Hepatocyte (in vitro differentiated cells): ENCODE results near the gene PRPF6. TPM values are rescaled to one million over a fixed set of nuclear protein-coding genes. Genes with fewer than 3 reads are reported as not detected.
A peak's percentile ranks its signal among the peaks of the same experiment; 100 is the strongest.

Experiments
- DNase-seq: peaks from one replicate; pipeline ENCODE4 v3.0.0-alpha.2; 2016; ENCODE audit warnings: low spot score
- H2AFZ ChIP-seq: fragments of 200-600 bp; sonication (generic); 2 replicates; pipeline ENCODE4 v1.6.0; 2016; ENCODE audit warnings: antibody characterized with exemption, mild to moderate bottlenecking
- H3K27ac ChIP-seq: fragments of 200-600 bp; sonication (generic); 2 replicates; pipeline ENCODE4 v1.5.1; 2016; ENCODE audit warnings: mild to moderate bottlenecking
- H3K27me3 ChIP-seq: fragments of 200-600 bp; sonication (generic); 2 replicates; pipeline ENCODE4 v1.6.1; 2016
- H3K36me3 ChIP-seq: fragments of 200-600 bp; sonication (generic); replicated peaks from 2 replicates; pipeline ENCODE4 v1.5.1; 2016; ENCODE audit warnings: low read depth; ENCODE audit not compliant: insufficient read depth
- H3K4me1 ChIP-seq: fragments of 200-600 bp; sonication (generic); 2 replicates; pipeline ENCODE4 v1.5.1; 2016; ENCODE audit warnings: mild to moderate bottlenecking, moderate library complexity; ENCODE audit not compliant: insufficient read depth
- H3K4me2 ChIP-seq: fragments of 200-600 bp; sonication (generic); 2 replicates; pipeline ENCODE4 v1.6.0; 2016
- H3K4me3 ChIP-seq: fragments of 200-600 bp; sonication (generic); 2 replicates; pipeline ENCODE4 v1.5.1; 2016; ENCODE audit warnings: mild to moderate bottlenecking
- H3K79me2 ChIP-seq: fragments of 200-600 bp; sonication (generic); 2 replicates; pipeline ENCODE4 v1.6.0; 2017; ENCODE audit warnings: mild to moderate bottlenecking
- H3K9me2 ChIP-seq: fragments of 200-600 bp; sonication (generic); replicated peaks from 2 replicates; pipeline ENCODE4 v1.6.0; 2017; ENCODE audit warnings: mild to moderate bottlenecking; ENCODE audit not compliant: insufficient read depth
- H3K9me3 ChIP-seq: fragments of 200-600 bp; sonication (generic); 2 replicates; pipeline ENCODE4 v1.5.1; 2016; ENCODE audit warnings: low read depth, mild to moderate bottlenecking
- H4K20me1 ChIP-seq: fragments of 200-600 bp; sonication (generic); 2 replicates; pipeline ENCODE4 v1.6.0; 2016; ENCODE audit warnings: mild to moderate bottlenecking; ENCODE audit not compliant: insufficient read depth, poor library complexity, severe bottlenecking
- EZH2 ChIP-seq: fragments of 200-600 bp; sonication (generic); IDR thresholded peaks from 2 replicates; pipeline ENCODE4 v1.6.1; 2016; ENCODE audit warnings: antibody characterized with exemption, mild to moderate bottlenecking, borderline replicate concordance
- EZH2phosphoT487 ChIP-seq: fragments of 200-600 bp; sonication (generic); IDR thresholded peaks from one replicate; pipeline ENCODE4 v1.6.1; 2018; ENCODE audit warnings: antibody characterized with exemption, mild to moderate bottlenecking, low read depth, moderate library complexity; ENCODE audit not compliant: unreplicated experiment, severe bottlenecking
- WGBS: methylation state at CpG from one replicate; pipeline ENCODE4 v1.1.6; 2016; ENCODE audit warnings: low lambda C conversion rate; ENCODE audit errors: missing lambda C conversion rate; 5-methylcytosine and 5-hydroxymethylcytosine counted together
- polyA plus RNA-seq: library from polyadenylated mRNA; unstranded; fragments of >200 nt; fragmentation: Nextera tagmentation; extraction: Ambion mirVana; gene quantifications from 2 replicates; pipeline ENCODE4 v1.2.1, GENCODE V29; 2016
- total RNA-seq: library from RNA; depleted of rRNA; stranded (reverse); fragments of >200 nt; gene quantifications from 2 replicates; pipeline ENCODE4 v1.2.3, GENCODE V29; 2014
- TF ChIP-seq, protein P1 (sequence below): fragments of 200-600 bp; sonication (generic); IDR thresholded peaks from 2 replicates; pipeline ENCODE4 v1.5.1; 2016; ENCODE audit warnings: antibody characterized with exemption, mild to moderate bottlenecking; ENCODE audit not compliant: poor library complexity

PRPF6 gene
- total and polyA plus RNA-seq, 2 experiments from 2014 or later = 37.3 to 41.3 TPM

DNA sequence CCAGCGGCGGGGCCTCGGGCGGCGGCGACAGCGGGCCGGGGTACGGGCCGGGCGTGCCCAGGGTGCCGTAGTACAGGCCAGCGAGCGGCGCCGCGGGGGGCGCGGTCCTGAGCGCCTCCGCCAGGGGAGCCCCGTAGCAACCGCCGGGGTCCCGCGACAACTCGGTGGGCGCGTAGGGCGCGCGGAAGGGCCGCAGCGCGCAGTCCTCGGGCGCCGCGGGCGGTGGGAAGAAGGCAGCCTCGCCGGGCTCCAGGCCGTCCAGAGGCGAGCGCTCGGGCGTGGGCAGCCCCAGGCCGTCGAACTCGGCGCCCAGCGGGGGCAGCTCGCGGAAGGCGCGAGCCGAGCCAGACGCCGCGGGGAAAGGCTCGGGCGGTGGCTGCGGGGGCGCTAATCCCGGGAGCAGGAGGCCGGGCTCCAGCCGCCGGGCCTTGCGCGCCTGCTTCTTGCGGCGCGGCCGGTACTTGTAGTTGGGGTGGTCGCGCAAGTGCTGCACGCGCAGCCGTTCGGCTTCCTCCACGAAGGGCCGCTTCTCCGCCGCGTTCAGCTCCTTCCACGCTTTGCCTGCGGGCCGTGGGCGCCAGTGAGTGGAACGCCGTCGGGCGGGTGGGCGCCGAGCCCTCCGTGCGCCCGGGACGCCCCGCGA is 67.6 kb downstream of the PRPF6 start:
- Histone ChIP-seq H3K27ac (no peak overlapping the region), H3K4me3 (no peak overlapping the region), H3K36me3 (no peaks in the 10 kb centered on the region), H3K4me1 (peaks cover 11% of the 10 kb centered on the region), H4K20me1 (no peaks in the 10 kb centered on the region), H3K9me3 (no peaks in the 10 kb centered on the region), H3K27me3 (peaks cover 47% of the 10 kb centered on the region), H3K79me2 (no peaks in the 10 kb centered on the region), H3K9me2 (no peaks in the 10 kb centered on the region), H2AFZ (no peak overlapping the region), H3K4me2 (peak overlapping the region; percentile 77)
- no peak for DNase-seq
- 6% methylated on average over 34 of the region's 101 CpGs for WGBS
- TF ChIP-seq EZH2 (no peak), EZH2phosphoT487 (peak; percentile 50)

DNA sequence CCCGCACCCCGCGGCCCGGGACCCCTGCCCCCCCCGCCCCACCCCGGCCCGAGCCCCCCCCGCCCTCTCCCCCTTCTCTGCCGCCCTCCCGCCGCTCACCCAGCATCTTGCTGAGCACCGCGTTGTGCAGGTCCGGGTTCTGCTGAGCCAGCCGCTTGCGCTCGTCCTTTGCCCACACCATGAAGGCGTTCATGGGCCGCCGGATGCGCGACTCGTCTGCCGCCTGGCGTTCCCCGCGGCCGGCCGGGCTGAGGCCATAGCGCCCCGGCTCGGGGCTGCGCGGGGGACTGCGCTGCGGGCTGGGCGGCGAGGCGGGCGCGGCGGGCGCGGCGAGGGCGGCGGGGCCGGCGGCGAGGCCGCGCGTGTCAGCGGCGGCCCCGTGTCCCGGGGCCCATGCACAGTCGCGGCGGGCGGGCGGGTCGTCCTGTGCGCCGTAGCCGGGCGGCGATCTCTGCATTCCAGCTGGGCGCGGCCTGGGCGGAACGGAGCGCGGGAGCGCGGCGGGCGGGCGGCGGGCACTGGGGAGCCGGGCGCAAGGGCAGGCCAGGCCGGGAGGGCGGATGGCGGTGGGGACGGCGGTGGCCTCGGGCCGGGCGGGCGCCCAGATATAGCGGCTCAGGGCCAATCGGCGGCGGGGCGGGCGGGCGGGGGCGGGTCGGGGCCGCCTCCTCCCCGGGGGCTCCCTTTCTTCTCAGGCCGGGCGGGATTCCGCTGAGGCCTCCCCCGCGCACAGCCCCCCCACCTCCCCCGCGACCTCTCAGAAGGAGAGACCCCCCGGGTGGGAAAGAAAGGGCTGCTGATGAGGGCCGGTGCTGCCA is 68.3 kb downstream of the PRPF6 start, which contains the start of gene SOX18:
TSS of gene SOX18 (minus strand) at position 580 of the 818 bp plus-strand sequence. CDS start at position 457, 123 bp downstream.
- Histone ChIP-seq H3K9me2 (no peaks in the 10 kb centered on the region), H3K9me3 (no peaks in the 10 kb centered on the region), H3K36me3 (no peaks in the 10 kb centered on the region), H2AFZ (no peak within 1 kb of the TSS), H3K27ac (no peak within 1 kb of the TSS), H4K20me1 (no peaks in the 10 kb centered on the region), H3K27me3 (peaks cover 42% of the 10 kb centered on the region), H3K4me3 (no peak within 1 kb of the TSS), H3K4me2 (peak within 1 kb of the TSS; percentile 77), H3K4me1 (peaks cover 19% of the 10 kb centered on the region), H3K79me2 (no peaks in the 10 kb centered on the region)
- TF ChIP-seq EZH2phosphoT487 (no peak), EZH2 (no peak)
- TF ChIP-seq, protein P1, sequence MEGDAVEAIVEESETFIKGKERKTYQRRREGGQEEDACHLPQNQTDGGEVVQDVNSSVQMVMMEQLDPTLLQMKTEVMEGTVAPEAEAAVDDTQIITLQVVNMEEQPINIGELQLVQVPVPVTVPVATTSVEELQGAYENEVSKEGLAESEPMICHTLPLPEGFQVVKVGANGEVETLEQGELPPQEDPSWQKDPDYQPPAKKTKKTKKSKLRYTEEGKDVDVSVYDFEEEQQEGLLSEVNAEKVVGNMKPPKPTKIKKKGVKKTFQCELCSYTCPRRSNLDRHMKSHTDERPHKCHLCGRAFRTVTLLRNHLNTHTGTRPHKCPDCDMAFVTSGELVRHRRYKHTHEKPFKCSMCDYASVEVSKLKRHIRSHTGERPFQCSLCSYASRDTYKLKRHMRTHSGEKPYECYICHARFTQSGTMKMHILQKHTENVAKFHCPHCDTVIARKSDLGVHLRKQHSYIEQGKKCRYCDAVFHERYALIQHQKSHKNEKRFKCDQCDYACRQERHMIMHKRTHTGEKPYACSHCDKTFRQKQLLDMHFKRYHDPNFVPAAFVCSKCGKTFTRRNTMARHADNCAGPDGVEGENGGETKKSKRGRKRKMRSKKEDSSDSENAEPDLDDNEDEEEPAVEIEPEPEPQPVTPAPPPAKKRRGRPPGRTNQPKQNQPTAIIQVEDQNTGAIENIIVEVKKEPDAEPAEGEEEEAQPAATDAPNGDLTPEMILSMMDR = no peak
- WGBS = 2% methylated on average over 36 of the region's 111 CpGs
- peak; percentile 69 for DNase-seq

DNA sequence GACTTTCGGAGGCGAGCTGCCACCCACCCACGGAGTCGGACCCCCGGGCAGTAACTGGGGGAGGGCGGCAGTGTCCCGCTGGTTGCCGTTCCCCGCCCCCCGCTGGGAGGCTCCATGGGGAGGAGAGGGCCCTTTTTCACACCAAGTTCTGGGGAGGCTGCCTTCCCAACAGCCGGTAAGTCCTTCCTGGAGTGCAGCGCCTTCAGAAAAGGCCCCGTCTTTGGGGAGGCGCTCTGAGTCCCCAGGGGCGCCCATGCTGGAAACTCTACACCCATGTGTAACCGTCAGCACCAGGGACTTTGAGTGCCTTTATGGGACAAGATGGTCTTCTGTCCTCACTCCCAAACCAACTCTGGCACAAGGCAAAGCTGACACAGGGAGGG is 68.9 kb downstream of the PRPF6 start:
- H3K9me2 ChIP-seq = no peaks in the 10 kb centered on the region
- H3K27ac ChIP-seq = no peak overlapping the region
- no peak overlapping the region for H3K4me3 ChIP-seq
- H3K36me3 ChIP-seq = no peaks in the 10 kb centered on the region
- H2AFZ ChIP-seq = no peak overlapping the region
- no peaks in the 10 kb centered on the region for H3K79me2 ChIP-seq
- no peaks in the 10 kb centered on the region for H4K20me1 ChIP-seq
- peak overlapping the region; percentile 77 for H3K4me2 ChIP-seq
- peaks cover 37% of the 10 kb centered on the region for H3K27me3 ChIP-seq
- H3K4me1 ChIP-seq = peaks cover 20% of the 10 kb centered on the region
- DNase-seq = no peak
- 47% methylated on average over 14 of the region's 16 CpGs for WGBS
- TF ChIP-seq EZH2phosphoT487 (peak; percentile 66), EZH2 (peak; percentile 51)
- TF ChIP-seq, protein P1 = no peak
- no peaks in the 10 kb centered on the region for H3K9me3 ChIP-seq

DNA sequence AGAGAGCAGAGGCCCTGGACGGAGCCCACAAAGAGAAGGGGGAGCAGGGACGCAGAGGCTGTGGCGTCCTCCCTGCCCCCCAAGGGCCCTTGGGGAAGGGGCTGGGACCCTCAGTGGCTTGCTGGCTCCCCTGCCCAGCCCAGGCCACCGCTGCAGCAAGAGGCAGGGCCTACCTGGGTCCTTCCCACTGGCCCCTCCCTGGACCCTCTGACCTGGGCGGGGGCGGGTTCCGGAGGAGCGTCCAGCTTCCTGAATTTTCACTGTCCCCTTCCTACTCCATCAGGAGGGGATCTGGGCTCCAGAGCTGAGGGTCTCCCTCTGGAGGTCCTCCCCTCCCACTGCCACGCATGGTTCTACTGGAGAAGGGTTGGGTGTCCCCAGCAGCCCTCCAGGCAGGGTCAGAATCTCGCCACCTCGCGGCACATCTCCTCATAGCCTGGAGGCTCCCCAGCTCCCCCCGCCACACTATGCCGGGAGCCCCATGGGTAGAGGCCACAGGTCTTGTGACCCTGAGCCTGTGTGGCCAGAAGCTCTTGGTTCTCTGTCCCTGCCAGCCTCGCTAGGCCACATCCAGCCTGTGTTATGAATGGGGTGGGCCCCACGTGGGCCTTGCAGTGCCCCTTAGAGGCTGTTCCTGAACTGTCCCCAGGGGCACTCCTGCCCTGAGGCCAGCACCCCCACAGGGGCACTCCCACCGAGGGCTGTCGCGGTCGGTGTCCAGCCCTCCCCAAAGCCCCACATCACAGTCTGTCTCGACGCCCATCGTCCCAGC is 69.5 kb downstream of the PRPF6 start:
- no peaks in the 10 kb centered on the region for H3K9me3 ChIP-seq
- H3K27ac ChIP-seq = no peak overlapping the region
- H3K27me3 ChIP-seq = peaks cover 37% of the 10 kb centered on the region
- TF ChIP-seq EZH2 (no peak), EZH2phosphoT487 (no peak)
- TF ChIP-seq, protein P1 = no peak
- no peaks in the 10 kb centered on the region for H3K9me2 ChIP-seq
- DNase-seq = no peak
- H3K4me3 ChIP-seq = no peak overlapping the region
- no peaks in the 10 kb centered on the region for H3K36me3 ChIP-seq
- no peaks in the 10 kb centered on the region for H3K79me2 ChIP-seq
- 83% methylated on average over 22 of the region's 23 CpGs for WGBS
- H2AFZ ChIP-seq = no peak overlapping the region
- peaks cover 20% of the 10 kb centered on the region for H3K4me1 ChIP-seq
- no peaks in the 10 kb centered on the region for H4K20me1 ChIP-seq
- H3K4me2 ChIP-seq = peak overlapping the region; percentile 77
